ENCODE measurements around the gene PCBD2.
"Not testable (repeated sequence)": the region's sequence is repeated elsewhere in the genome, so short reads cannot be mapped to it uniquely, and the experiment has no call there.

PCBD2 gene

GRCh38 chr5:134963098-134963497 lies 58.2 kb downstream of the PCBD2 start:
- no peak for DNase-seq (ENCODE audit: low read depth in 2 of 2)

GRCh38 chr5:134964359-134965270 lies 59.7 kb downstream of the PCBD2 start:
- no peak for DNase-seq (ENCODE audit: low read depth in 2 of 2)

- DNase-seq (ENCODE audit: low read depth in 2 of 2): no peak
Observed at GRCh38 chr5:134965271-134965825, 60.4 kb downstream of the PCBD2 start.

- DNase-seq (ENCODE audit: low read depth in 2 of 2): no peak
Observed at GRCh38 chr5:134967607-134968006, 62.7 kb downstream of the PCBD2 start, which contains the start of gene CATSPER3. CATSPER3 (plus strand) TSS chr5:134967907; CDS start chr5:134967992, 85 bp downstream.

GRCh38 chr5:134968055-134968454 lies 63.1 kb downstream of the PCBD2 start:
- no peak for DNase-seq (ENCODE audit: low read depth in 2 of 2)

- no peak for DNase-seq (ENCODE audit: low read depth in 2 of 2)
Observed at GRCh38 chr5:134969166-134969565, 64.2 kb downstream of the PCBD2 start.

GRCh38 chr5:134975078-134975715 lies 70.3 kb downstream of the PCBD2 start:
- no peak for DNase-seq (ENCODE audit: low read depth in 2 of 2)

- DNase-seq (ENCODE audit: low read depth in 2 of 2): no peak
Observed at GRCh38 chr5:134975843-134976242, 70.9 kb downstream of the PCBD2 start.

- DNase-seq (ENCODE audit: low read depth in 2 of 2): no peak
Observed at GRCh38 chr5:134976841-134977240, 71.9 kb downstream of the PCBD2 start.

- no peak for DNase-seq (ENCODE audit: low read depth in 2 of 2)
Observed at GRCh38 chr5:134979416-134979815, 74.5 kb downstream of the PCBD2 start.

GRCh38 chr5:134982230-134982629 lies 77.3 kb downstream of the PCBD2 start:
- DNase-seq (ENCODE audit: low read depth in 2 of 2): no peak

- DNase-seq (ENCODE audit: low read depth in 2 of 2): no peak
Observed at GRCh38 chr5:134989266-134989830, 84.4 kb downstream of the PCBD2 start.

GRCh38 chr5:134990183-134990582 lies 85.3 kb downstream of the PCBD2 start:
- not testable (repeated sequence) for DNase-seq (ENCODE audit: low read depth in 2 of 2)

- DNase-seq (ENCODE audit: low read depth in 2 of 2): no peak
Observed at GRCh38 chr5:134992148-134992547, 87.2 kb downstream of the PCBD2 start.

GRCh38 chr5:134993161-134993560 lies 88.2 kb downstream of the PCBD2 start:
- DNase-seq (ENCODE audit: low read depth in 2 of 2): no peak

GRCh38 chr5:134994560-134995156 lies 89.7 kb downstream of the PCBD2 start:
- no peak for DNase-seq (ENCODE audit: low read depth in 2 of 2)

- no peak for DNase-seq (ENCODE audit: low read depth in 2 of 2)
Observed at GRCh38 chr5:134995850-134996402, 91.0 kb downstream of the PCBD2 start.

GRCh38 chr5:134997015-134997414 lies 92.1 kb downstream of the PCBD2 start:
- no peak for DNase-seq (ENCODE audit: low read depth in 2 of 2)

GRCh38 chr5:134998068-134998467 lies 93.1 kb downstream of the PCBD2 start:
- not testable (repeated sequence) for DNase-seq (ENCODE audit: low read depth in 2 of 2)

GRCh38 chr5:135004376-135004775 lies 99.4 kb downstream of the PCBD2 start:
- no peak for DNase-seq (ENCODE audit: low read depth in 2 of 2)

GRCh38 chr5:135005076-135005475 lies 100.1 kb downstream of the PCBD2 start:
- DNase-seq (ENCODE audit: low read depth in 2 of 2): no peak

- no peak for DNase-seq (ENCODE audit: low read depth in 2 of 2)
Observed at GRCh38 chr5:135007305-135007704, 102.4 kb downstream of the PCBD2 start.
